ENCODE measurements around the gene RYR2. TPM values are rescaled to one million over a fixed set of nuclear protein-coding genes. Genes with fewer than 3 reads are reported as not detected.
"Not testable (repeated sequence)": the region's sequence is repeated elsewhere in the genome, so short reads cannot be mapped to it uniquely, and the experiment has no call there.

RYR2 gene
- total RNA-seq, 1 donor from 2014 or later, result 4.8 TPM

DNA sequence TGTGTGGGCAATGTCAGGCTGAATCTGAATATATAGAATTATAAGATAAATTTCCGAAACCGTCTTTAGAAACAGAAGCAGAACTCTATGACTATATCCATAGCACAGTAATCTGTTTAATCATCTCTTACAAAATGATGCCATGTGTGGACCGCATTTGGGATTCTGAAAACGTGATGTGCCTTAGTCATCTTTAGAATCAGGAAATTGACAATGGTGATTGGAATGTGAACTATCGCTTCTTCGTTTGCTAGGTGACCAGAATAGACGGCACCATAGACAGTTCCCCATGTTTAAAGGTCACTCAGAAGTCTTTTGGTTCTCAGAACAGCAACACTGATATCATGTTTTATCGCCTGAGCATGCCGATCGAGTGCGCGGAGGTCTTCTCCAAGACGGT, 548.4 kb downstream of the RYR2 start:
- Histone ChIP-seq H3K27ac (no peak overlapping the region), H3K36me3 (no peaks in the 10 kb centered on the region), H3K27me3 (ENCODE audit: low read depth) (no peaks in the 10 kb centered on the region), H3K4me1 (no peaks in the 10 kb centered on the region), H3K4me3 (no peak overlapping the region), H3K9me3 (no peaks in the 10 kb centered on the region)
- ATAC-seq (no peak), DNase-seq (no peak)
- intact Hi-C loops (cut with DNase I), result no loop called here
- no peak for TF ChIP-seq CTCF (IDR thresholded peaks at IDR 0.05)

GRCh38 chr1:237591353-237591752, 549.4 kb downstream of the RYR2 start:
- Histone ChIP-seq H3K4me1 (no peaks in the 10 kb centered on the region), H3K4me3 (no peak overlapping the region), H3K36me3 (no peaks in the 10 kb centered on the region), H3K9me3 (no peaks in the 10 kb centered on the region), H3K27ac (no peak overlapping the region), H3K27me3 (ENCODE audit: low read depth) (no peaks in the 10 kb centered on the region)
- TF ChIP-seq CTCF (IDR thresholded peaks at IDR 0.05), result no peak
- DNase-seq, result no peak
- intact Hi-C loops (cut with DNase I), result no loop called here
- ATAC-seq, result no peak

DNA sequence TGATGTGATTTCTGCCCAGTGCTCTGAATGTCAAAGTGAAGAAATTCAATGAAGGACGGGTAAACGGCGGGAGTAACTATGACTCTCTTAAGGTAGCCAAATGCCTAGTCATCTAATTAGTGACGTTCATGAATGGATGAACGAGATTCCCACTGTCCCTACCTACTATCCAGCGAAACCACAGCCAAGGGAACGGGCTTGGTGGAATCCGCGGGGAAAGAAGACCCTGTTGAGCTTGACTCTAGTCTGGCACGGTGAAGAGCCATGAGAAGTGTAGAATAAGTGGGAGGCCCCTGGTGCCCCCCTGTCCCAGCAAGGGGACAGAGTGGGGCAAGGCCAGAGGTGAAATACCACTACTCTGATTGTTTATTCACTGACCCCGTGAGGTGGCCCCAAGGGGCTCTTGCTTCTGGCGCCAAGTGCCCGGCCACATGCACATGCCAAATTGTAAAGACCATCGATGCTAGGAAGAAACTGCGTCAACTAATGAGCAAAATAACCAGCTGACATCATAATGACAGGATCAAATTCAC, 561.1 kb downstream of the RYR2 start:
- H3K27ac ChIP-seq; intact Hi-C loops (cut with DNase I); DNase-seq: not testable (repeated sequence)

GRCh38 chr1:237608433-237608832, 566.4 kb downstream of the RYR2 start:
- Histone ChIP-seq H3K36me3 (no peaks in the 10 kb centered on the region), H3K27ac (no peak overlapping the region), H3K9me3 (no peaks in the 10 kb centered on the region), H3K27me3 (ENCODE audit: low read depth) (no peaks in the 10 kb centered on the region), H3K4me1 (no peaks in the 10 kb centered on the region), H3K4me3 (no peak overlapping the region)
- DNase-seq (no peak), ATAC-seq (no peak)
- intact Hi-C loops (cut with DNase I), result no loop called here
- no peak for TF ChIP-seq CTCF (IDR thresholded peaks at IDR 0.05)

More for the DNA sequence above, 561.1 kb downstream of the RYR2 start:
- not testable (repeated sequence) for H3K4me1 ChIP-seq; ATAC-seq; H3K9me3 ChIP-seq; H3K4me3 ChIP-seq; H3K27me3 ChIP-seq (ENCODE audit: low read depth); H3K36me3 ChIP-seq

DNA sequence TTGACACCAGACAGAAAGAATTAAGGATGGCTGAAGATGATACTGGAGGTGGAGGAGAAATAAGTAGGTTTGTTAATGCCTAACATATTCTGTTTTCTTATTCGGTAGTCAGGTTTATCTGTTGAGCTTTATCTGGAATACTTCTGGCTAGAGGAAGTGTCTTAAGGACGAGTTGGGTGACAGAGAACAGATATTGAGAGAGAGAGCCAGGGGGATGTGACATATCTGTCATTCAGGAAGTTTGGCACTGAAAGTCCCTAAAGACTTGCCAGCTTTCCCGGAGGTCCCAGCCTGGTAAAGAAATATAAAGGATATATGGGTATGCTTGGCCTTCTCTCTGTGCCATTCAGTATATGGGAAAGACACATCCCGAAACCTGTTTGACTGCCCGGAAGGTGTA, 568.2 kb downstream of the RYR2 start:
- intact Hi-C loops (cut with DNase I), result no loop called here
- TF ChIP-seq CTCF (IDR thresholded peaks at IDR 0.05), result no peak
- H3K27ac ChIP-seq, result no peak overlapping the region
- ATAC-seq (no peak), DNase-seq (no peak)
- no peak overlapping the region for H3K4me3 ChIP-seq
- peaks cover 7% of the 10 kb centered on the region for H3K36me3 ChIP-seq
- no peaks in the 10 kb centered on the region for H3K4me1 ChIP-seq
- no peaks in the 10 kb centered on the region for H3K9me3 ChIP-seq
- H3K27me3 ChIP-seq (ENCODE audit: low read depth), result no peaks in the 10 kb centered on the region

- Histone ChIP-seq H3K4me1 (no peaks in the 10 kb centered on the region), H3K4me3 (no peak overlapping the region), H3K9me3 (peaks cover 5% of the 10 kb centered on the region), H3K36me3 (peaks cover 7% of the 10 kb centered on the region), H3K27me3 (ENCODE audit: low read depth) (no peaks in the 10 kb centered on the region), H3K27ac (no peak overlapping the region)
- intact Hi-C loops (cut with DNase I), result no loop called here
- DNase-seq, result no peak
- no peak for TF ChIP-seq CTCF (IDR thresholded peaks at IDR 0.05)
- no peak for ATAC-seq
Measured at GRCh38 chr1:237613984-237614383, 572.0 kb downstream of the RYR2 start.

All from lower lobe of right lung (tissue), 2 donors.